ENCODE results near the gene GAGE10.

GRCh38 chrX:49254639-49255038 is 48.8 kb upstream of the GAGE10 start:
- TF ChIP-seq, protein P1, sequence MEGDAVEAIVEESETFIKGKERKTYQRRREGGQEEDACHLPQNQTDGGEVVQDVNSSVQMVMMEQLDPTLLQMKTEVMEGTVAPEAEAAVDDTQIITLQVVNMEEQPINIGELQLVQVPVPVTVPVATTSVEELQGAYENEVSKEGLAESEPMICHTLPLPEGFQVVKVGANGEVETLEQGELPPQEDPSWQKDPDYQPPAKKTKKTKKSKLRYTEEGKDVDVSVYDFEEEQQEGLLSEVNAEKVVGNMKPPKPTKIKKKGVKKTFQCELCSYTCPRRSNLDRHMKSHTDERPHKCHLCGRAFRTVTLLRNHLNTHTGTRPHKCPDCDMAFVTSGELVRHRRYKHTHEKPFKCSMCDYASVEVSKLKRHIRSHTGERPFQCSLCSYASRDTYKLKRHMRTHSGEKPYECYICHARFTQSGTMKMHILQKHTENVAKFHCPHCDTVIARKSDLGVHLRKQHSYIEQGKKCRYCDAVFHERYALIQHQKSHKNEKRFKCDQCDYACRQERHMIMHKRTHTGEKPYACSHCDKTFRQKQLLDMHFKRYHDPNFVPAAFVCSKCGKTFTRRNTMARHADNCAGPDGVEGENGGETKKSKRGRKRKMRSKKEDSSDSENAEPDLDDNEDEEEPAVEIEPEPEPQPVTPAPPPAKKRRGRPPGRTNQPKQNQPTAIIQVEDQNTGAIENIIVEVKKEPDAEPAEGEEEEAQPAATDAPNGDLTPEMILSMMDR (IDR thresholded peaks at IDR 0.05): no peak
- TF ChIP-seq JUN (IDR thresholded peaks at IDR 0.05): no peak
- no peak for TF ChIP-seq USF2 (IDR thresholded peaks at IDR 0.05)
- TF ChIP-seq CHD2 (IDR thresholded peaks at IDR 0.05; ENCODE audit: low read length, partially characterized antibody): no peak
- TF ChIP-seq, protein P2, sequence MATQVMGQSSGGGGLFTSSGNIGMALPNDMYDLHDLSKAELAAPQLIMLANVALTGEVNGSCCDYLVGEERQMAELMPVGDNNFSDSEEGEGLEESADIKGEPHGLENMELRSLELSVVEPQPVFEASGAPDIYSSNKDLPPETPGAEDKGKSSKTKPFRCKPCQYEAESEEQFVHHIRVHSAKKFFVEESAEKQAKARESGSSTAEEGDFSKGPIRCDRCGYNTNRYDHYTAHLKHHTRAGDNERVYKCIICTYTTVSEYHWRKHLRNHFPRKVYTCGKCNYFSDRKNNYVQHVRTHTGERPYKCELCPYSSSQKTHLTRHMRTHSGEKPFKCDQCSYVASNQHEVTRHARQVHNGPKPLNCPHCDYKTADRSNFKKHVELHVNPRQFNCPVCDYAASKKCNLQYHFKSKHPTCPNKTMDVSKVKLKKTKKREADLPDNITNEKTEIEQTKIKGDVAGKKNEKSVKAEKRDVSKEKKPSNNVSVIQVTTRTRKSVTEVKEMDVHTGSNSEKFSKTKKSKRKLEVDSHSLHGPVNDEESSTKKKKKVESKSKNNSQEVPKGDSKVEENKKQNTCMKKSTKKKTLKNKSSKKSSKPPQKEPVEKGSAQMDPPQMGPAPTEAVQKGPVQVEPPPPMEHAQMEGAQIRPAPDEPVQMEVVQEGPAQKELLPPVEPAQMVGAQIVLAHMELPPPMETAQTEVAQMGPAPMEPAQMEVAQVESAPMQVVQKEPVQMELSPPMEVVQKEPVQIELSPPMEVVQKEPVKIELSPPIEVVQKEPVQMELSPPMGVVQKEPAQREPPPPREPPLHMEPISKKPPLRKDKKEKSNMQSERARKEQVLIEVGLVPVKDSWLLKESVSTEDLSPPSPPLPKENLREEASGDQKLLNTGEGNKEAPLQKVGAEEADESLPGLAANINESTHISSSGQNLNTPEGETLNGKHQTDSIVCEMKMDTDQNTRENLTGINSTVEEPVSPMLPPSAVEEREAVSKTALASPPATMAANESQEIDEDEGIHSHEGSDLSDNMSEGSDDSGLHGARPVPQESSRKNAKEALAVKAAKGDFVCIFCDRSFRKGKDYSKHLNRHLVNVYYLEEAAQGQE (IDR thresholded peaks at IDR 0.05): no peak
- TF ChIP-seq POLR2A (IDR thresholded peaks at IDR 0.05; ENCODE audit: low read length): no peak
- no peak for TF ChIP-seq CEBPB (IDR thresholded peaks at IDR 0.05)
- TF ChIP-seq EP300 (IDR thresholded peaks at IDR 0.05): no peak
- no peak for TF ChIP-seq BHLHE40 (IDR thresholded peaks at IDR 0.05; ENCODE audit: low read depth, low read length)
